ENCODE data around the gene DOP1B. TPM values are rescaled to one million over a fixed set of nuclear protein-coding genes. Genes with fewer than 3 reads are reported as not detected.
"Not testable (repeated sequence)": the region's sequence is repeated elsewhere in the genome, so short reads cannot be mapped to it uniquely, and the experiment has no call there.

Gene DOP1B
- total RNA-seq, 4 donors from 2014 or later: 23.8 to 49.6 (median 34.8) TPM

- H3K27ac ChIP-seq: peak overlapping the region; percentile 87
- H3K4me3 ChIP-seq: no peak overlapping the region
- H3K9me3 ChIP-seq: no peaks in the 10 kb centered on the region
- H3K27me3 ChIP-seq: no peaks in the 10 kb centered on the region
- no peaks in the 10 kb centered on the region for H3K36me3 ChIP-seq
- DNase-seq (ENCODE audit: low spot score in 2 of 2): no peak
- TF ChIP-seq POLR2AphosphoS5 (IDR thresholded peaks at IDR 0.05): no peak
- TF ChIP-seq POLR2A (IDR thresholded peaks at IDR 0.05): no peak
- TF ChIP-seq EP300 (IDR thresholded peaks at IDR 0.05): no peak
- TF ChIP-seq CTCF (IDR thresholded peaks at IDR 0.05): no peak
- H3K4me1 ChIP-seq: peaks cover 52% of the 10 kb centered on the region
Measured at GRCh38 chr21:36126208-36126565, 30.4 kb upstream of the DOP1B start.

- H3K36me3 ChIP-seq: no peaks in the 10 kb centered on the region
- WGBS: 86% methylated on average over 5 of the region's 5 CpGs
- TF ChIP-seq POLR2A (IDR thresholded peaks at IDR 0.05): no peak
- no peak for TF ChIP-seq POLR2AphosphoS5 (IDR thresholded peaks at IDR 0.05)
- peak in 1 of 2 donors; percentile 34 for DNase-seq (ENCODE audit: low spot score in 2 of 2)
- no peaks in the 10 kb centered on the region for H3K9me3 ChIP-seq
- H3K27ac ChIP-seq: peak overlapping the region; percentile 87
- no peaks in the 10 kb centered on the region for H3K27me3 ChIP-seq
- no peak overlapping the region for H3K4me3 ChIP-seq
- H3K4me1 ChIP-seq: peaks cover 52% of the 10 kb centered on the region
Measured at GRCh38 chr21:36126621-36127110, 30.0 kb upstream of the DOP1B start.

- Histone ChIP-seq H3K4me3 (no peak overlapping the region), H3K4me1 (peaks cover 54% of the 10 kb centered on the region), H3K36me3 (no peaks in the 10 kb centered on the region), H3K9me3 (no peaks in the 10 kb centered on the region), H3K27me3 (no peaks in the 10 kb centered on the region), H3K27ac (peak overlapping the region; percentile 87)
- WGBS: 73% methylated on average over 10 of the region's 10 CpGs
- TF ChIP-seq POLR2A (IDR thresholded peaks at IDR 0.05) (no peak), POLR2AphosphoS5 (IDR thresholded peaks at IDR 0.05) (no peak), CTCF (IDR thresholded peaks at IDR 0.05) (no peak), EP300 (IDR thresholded peaks at IDR 0.05) (no peak)
- no peak for DNase-seq (ENCODE audit: low spot score in 2 of 2)
Measured at GRCh38 chr21:36127250-36127904, 29.2 kb upstream of the DOP1B start.

DNA sequence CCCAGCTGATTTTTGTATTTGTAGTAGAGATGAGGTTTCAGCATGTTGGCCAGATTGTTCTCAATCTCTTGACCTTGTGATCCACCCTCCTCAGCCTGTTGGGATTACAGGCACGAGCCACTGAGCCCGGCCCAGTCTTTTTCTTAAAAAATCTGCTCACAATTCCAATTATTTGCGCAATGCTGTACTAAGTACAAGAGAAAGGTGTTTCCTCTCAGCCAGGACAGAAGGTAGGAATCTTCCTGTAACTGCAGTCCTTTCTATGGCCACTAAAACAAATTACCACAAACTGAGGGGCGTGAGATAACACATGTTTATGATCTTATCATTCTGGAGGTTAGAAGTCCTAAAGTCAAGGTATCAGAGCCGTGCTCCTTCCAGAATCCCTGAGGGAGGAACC is 28.6 kb upstream of the DOP1B start:
- Histone ChIP-seq H3K27ac (peak overlapping the region; percentile 87), H3K4me1 (peaks cover 60% of the 10 kb centered on the region), H3K36me3 (no peaks in the 10 kb centered on the region), H3K4me3 (no peak overlapping the region), H3K27me3 (no peaks in the 10 kb centered on the region), H3K9me3 (no peaks in the 10 kb centered on the region)
- DNase-seq (ENCODE audit: low spot score in 2 of 2): no peak
- TF ChIP-seq CTCF (IDR thresholded peaks at IDR 0.05) (no peak), POLR2AphosphoS5 (IDR thresholded peaks at IDR 0.05) (no peak), POLR2A (IDR thresholded peaks at IDR 0.05) (no peak), EP300 (IDR thresholded peaks at IDR 0.05) (no peak)
- 81% methylated on average over 5 of the region's 5 CpGs for WGBS

DNA sequence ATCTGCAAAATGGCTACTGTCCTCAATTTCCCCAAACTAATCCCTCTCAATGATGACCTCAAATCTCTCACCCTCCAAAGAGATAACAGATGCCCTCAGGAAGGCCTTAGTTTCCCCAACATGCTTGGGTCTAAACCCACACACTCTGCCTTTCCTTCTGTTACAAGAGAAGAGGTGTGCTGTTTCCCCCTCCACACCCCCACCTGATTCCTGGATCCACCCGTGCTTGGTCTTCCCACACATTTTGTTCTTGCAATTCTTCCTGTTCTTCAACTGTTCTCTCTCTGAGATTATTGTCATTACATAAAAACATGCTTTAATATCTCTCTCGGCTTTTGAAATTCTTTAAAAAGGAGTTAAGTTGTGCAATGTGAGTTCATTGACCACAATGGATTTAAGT is 27.4 kb upstream of the DOP1B start:
- no peak for DNase-seq (ENCODE audit: low spot score in 2 of 2)
- peaks cover 68% of the 10 kb centered on the region for H3K4me1 ChIP-seq
- no peak overlapping the region for H3K4me3 ChIP-seq
- no peaks in the 10 kb centered on the region for H3K36me3 ChIP-seq
- H3K9me3 ChIP-seq: no peaks in the 10 kb centered on the region
- WGBS: 48% methylated on average over 2 of the region's 2 CpGs
- no peaks in the 10 kb centered on the region for H3K27me3 ChIP-seq
- TF ChIP-seq POLR2AphosphoS5 (IDR thresholded peaks at IDR 0.05) (no peak), EP300 (IDR thresholded peaks at IDR 0.05) (no peak), POLR2A (IDR thresholded peaks at IDR 0.05) (no peak)
- H3K27ac ChIP-seq: peak overlapping the region; percentile 83

- not testable (repeated sequence) for H3K9me3 ChIP-seq; H3K27ac ChIP-seq; H3K27me3 ChIP-seq; DNase-seq (ENCODE audit: low spot score in 2 of 2); H3K36me3 ChIP-seq
- Histone ChIP-seq H3K4me1 (peaks cover 71% of the 10 kb centered on the region), H3K4me3 (peak overlapping the region; percentile 58)
- 51% methylated on average over 4 of the region's 18 CpGs for WGBS
Measured at GRCh38 chr21:36130414-36130762, 26.2 kb upstream of the DOP1B start.

GRCh38 chr21:36130839-36131238 is 25.8 kb upstream of the DOP1B start:
- not testable (repeated sequence) for H3K27me3 ChIP-seq; H3K9me3 ChIP-seq; H3K36me3 ChIP-seq; DNase-seq (ENCODE audit: low spot score in 2 of 2); H3K27ac ChIP-seq
- Histone ChIP-seq H3K4me3 (peak overlapping the region; percentile 58), H3K4me1 (peaks cover 66% of the 10 kb centered on the region)
- 90% methylated on average over 5 of the region's 5 CpGs for WGBS
